RWPE2 (cell line): ENCODE results near the gene SEMA5B.

Experiments used
- ATAC-seq: fragments of 200-7000 bp; cut with Tn5 transposase; 3 replicates; pipeline ENCODE4 v1.9.1; 2021; ENCODE audit warnings: low read depth
- DNase-seq: peaks from one replicate; pipeline ENCODE4 v3.0.0-alpha.2; 2020; ENCODE audit warnings: low spot score
- H3K27ac ChIP-seq: fragments of 450-650 bp; 2 replicates; pipeline ENCODE4 v1.5.1; 2017; ENCODE audit warnings: mild to moderate bottlenecking; ENCODE audit not compliant: poor library complexity, severe bottlenecking
- H3K27me3 ChIP-seq: fragments of 250-450 bp; sonication (Bioruptor Pico); 2 replicates; pipeline ENCODE4 v1.5.1; 2021; ENCODE audit warnings: mild to moderate bottlenecking, moderate library complexity; ENCODE audit not compliant: insufficient read depth, poor library complexity, severe bottlenecking
- H3K36me3 ChIP-seq: fragments of 250-450 bp; sonication (Bioruptor Pico); 2 replicates; pipeline ENCODE4 v1.5.1; 2020; ENCODE audit warnings: low read depth, mild to moderate bottlenecking, moderate library complexity
- H3K4me1 ChIP-seq: fragments of 250-450 bp; sonication (Bioruptor Pico); 2 replicates; pipeline ENCODE4 v1.5.1; 2021; ENCODE audit warnings: mild to moderate bottlenecking, moderate library complexity; ENCODE audit not compliant: insufficient read depth, poor library complexity, severe bottlenecking
- H3K4me3 ChIP-seq: fragments of 250-450 bp; sonication (Bioruptor Pico); 2 replicates; pipeline ENCODE4 v1.5.1; 2021; ENCODE audit warnings: mild to moderate bottlenecking, moderate library complexity; ENCODE audit not compliant: severe bottlenecking
- H3K9me3 ChIP-seq: fragments of 250-450 bp; sonication (Bioruptor Pico); 2 replicates; pipeline ENCODE4 v1.5.1; 2021; ENCODE audit warnings: mild to moderate bottlenecking, moderate library complexity; ENCODE audit not compliant: severe bottlenecking
- CTCF ChIP-seq: fragments of 450-650 bp; IDR thresholded peaks from one replicate; pipeline ENCODE4 v1.5.1; 2017; ENCODE audit warnings: mild to moderate bottlenecking, moderate library complexity; ENCODE audit not compliant: poor library complexity, severe bottlenecking

Gene SEMA5B

GRCh38 chr3:122985539-122985938, 42.0 kb downstream of the SEMA5B start:
- no peaks in the 10 kb centered on the region for H3K9me3 ChIP-seq
- no peaks in the 10 kb centered on the region for H3K4me1 ChIP-seq
- no peak overlapping the region for H3K27ac ChIP-seq
- H3K27me3 ChIP-seq = no peaks in the 10 kb centered on the region
- no peak for DNase-seq
- no peak for ATAC-seq
- no peak overlapping the region for H3K4me3 ChIP-seq
- no peak for TF ChIP-seq CTCF
- no peaks in the 10 kb centered on the region for H3K36me3 ChIP-seq

- H3K36me3 ChIP-seq = no peaks in the 10 kb centered on the region
- no peak overlapping the region for H3K27ac ChIP-seq
- no peaks in the 10 kb centered on the region for H3K9me3 ChIP-seq
- TF ChIP-seq CTCF = no peak
- no peaks in the 10 kb centered on the region for H3K4me1 ChIP-seq
- ATAC-seq (no peak), DNase-seq (no peak)
- no peak overlapping the region for H3K4me3 ChIP-seq
- H3K27me3 ChIP-seq = no peaks in the 10 kb centered on the region
Observed at GRCh38 chr3:122984650-122985049, 42.9 kb downstream of the SEMA5B start.

GRCh38 chr3:122984007-122984406, 43.6 kb downstream of the SEMA5B start:
- no peak for DNase-seq
- no peak overlapping the region for H3K4me3 ChIP-seq

GRCh38 chr3:122982216-122983185, 45.1 kb downstream of the SEMA5B start:
- Histone ChIP-seq H3K4me1 (peaks cover 3% of the 10 kb centered on the region), H3K27ac (no peak overlapping the region), H3K4me3 (no peak overlapping the region), H3K36me3 (no peaks in the 10 kb centered on the region), H3K9me3 (no peaks in the 10 kb centered on the region), H3K27me3 (no peaks in the 10 kb centered on the region)
- ATAC-seq = no peak
- no peak for DNase-seq
- no peak for TF ChIP-seq CTCF

More at GRCh38 chr3:122984007-122984406, 43.6 kb downstream of the SEMA5B start:
- no peaks in the 10 kb centered on the region for H3K27me3 ChIP-seq
- no peak for ATAC-seq
- H3K9me3 ChIP-seq = no peaks in the 10 kb centered on the region
- H3K4me1 ChIP-seq = no peaks in the 10 kb centered on the region
- H3K27ac ChIP-seq = no peak overlapping the region
- no peaks in the 10 kb centered on the region for H3K36me3 ChIP-seq
- TF ChIP-seq CTCF = no peak

- no peaks in the 10 kb centered on the region for H3K9me3 ChIP-seq
- no peaks in the 10 kb centered on the region for H3K36me3 ChIP-seq
- DNase-seq (no peak), ATAC-seq (no peak)
- no peaks in the 10 kb centered on the region for H3K27me3 ChIP-seq
- no peak overlapping the region for H3K4me3 ChIP-seq
- no peak overlapping the region for H3K27ac ChIP-seq
- TF ChIP-seq CTCF = no peak
- peaks cover 10% of the 10 kb centered on the region for H3K4me1 ChIP-seq
Observed at GRCh38 chr3:122979211-122979610, 48.4 kb downstream of the SEMA5B start.
